AG10803 (cell line): Measurements from ENCODE around the gene CYP4Z1.

Experiments used
- DNase-seq: peaks from one replicate; pipeline ENCODE4 v3.0.0; 2010; ENCODE audit warnings: low read depth
- H3K4me3 ChIP-seq: 2 replicates; pipeline ENCODE4 v1.5.1; 2011; ENCODE audit warnings: mild to moderate bottlenecking, low read length, control low read depth
- CTCF ChIP-seq: conservative IDR thresholded peaks from 2 replicates; pipeline ENCODE4 v1.5.1; 2011; ENCODE audit warnings: mild to moderate bottlenecking, low read length, control low read depth, inconsistent platforms

CYP4Z1 gene

GRCh38 chr1:47067097-47067594 is at the start of gene CYP4Z1:
Gene CYP4Z1, plus strand, starts transcription at chr1:47067231. Its CDS starts 260 bp downstream, at chr1:47067491.
- TF ChIP-seq CTCF, result no peak
- DNase-seq, result no peak
- H3K4me3 ChIP-seq, result no peak within 1 kb of the TSS

- TF ChIP-seq CTCF, result no peak
- DNase-seq, result no peak
- no peak overlapping the region for H3K4me3 ChIP-seq
These were observed 46.0 kb upstream of the CYP4Z1 start for GRCh38 chr1:47021070-47021469.

- no peak within 1 kb of the TSS for H3K4me3 ChIP-seq
- DNase-seq, result no peak
- TF ChIP-seq CTCF, result no peak
These were observed 43.5 kb upstream of the CYP4Z1 start, which contains the start of gene CYP4X1 for GRCh38 chr1:47023268-47024140. Gene CYP4X1, plus strand, starts transcription at chr1:47023669. Its CDS starts 149 bp downstream, at chr1:47023818.

GRCh38 chr1:47024141-47024801 is 42.8 kb upstream of the CYP4Z1 start:
- no peak overlapping the region for H3K4me3 ChIP-seq
- no peak for DNase-seq
- no peak for TF ChIP-seq CTCF

- TF ChIP-seq CTCF, result no peak
- no peak for DNase-seq
These were observed 36.7 kb upstream of the CYP4Z1 start for GRCh38 chr1:47030170-47030805.

GRCh38 chr1:47031059-47031458 is 36.0 kb upstream of the CYP4Z1 start:
- DNase-seq, result peak; percentile 5
- no peak for TF ChIP-seq CTCF
- no peak overlapping the region for H3K4me3 ChIP-seq

More at GRCh38 chr1:47030170-47030805, 36.7 kb upstream of the CYP4Z1 start:
- no peak overlapping the region for H3K4me3 ChIP-seq
